ENCODE results near the gene ANK3.

The ANK3 gene

GRCh38 chr10:60139798-60140566 is 249.7 kb downstream of the ANK3 start:
- no peak overlapping the region for H3K9ac ChIP-seq (ENCODE audit: low read length)

DNA sequence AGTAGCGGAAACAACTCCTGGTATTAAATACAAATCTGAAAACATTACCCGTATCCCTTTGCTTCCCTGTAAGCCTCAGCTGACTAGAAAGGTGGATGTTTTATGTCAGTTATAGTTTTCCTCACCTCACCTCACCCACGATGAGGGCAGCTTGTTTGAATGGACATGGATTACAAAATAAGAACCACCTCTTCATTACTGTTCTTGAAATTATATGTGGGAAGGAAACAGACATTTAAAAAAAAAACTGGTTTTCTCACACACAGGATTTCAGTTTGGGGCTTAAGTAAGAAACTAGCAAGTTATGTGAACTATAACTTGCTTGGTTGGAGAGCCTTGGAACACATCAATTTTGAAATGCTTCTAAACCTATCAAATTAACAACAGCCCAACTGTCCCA is 250.4 kb downstream of the ANK3 start:
- Histone ChIP-seq H3K9ac (ENCODE audit: low read length) (no peak overlapping the region), H3K27me3 (ENCODE audit: control insufficient read depth in 1 of 2, insufficient read depth in 2 of 2, low read length in 2 of 2) (no peaks in the 10 kb centered on the region), H3K4me3 (ENCODE audit: low read depth in 1 of 2, low read length in 2 of 2) (no peak overlapping the region), H3K9me3 (ENCODE audit: low read length) (no peaks in the 10 kb centered on the region), H3K36me3 (ENCODE audit: insufficient read depth, low read length) (no peaks in the 10 kb centered on the region), H3K27ac (ENCODE audit: low read depth, low read length) (no peak overlapping the region), H3K4me1 (ENCODE audit: insufficient read depth, low read length) (peaks cover 27% of the 10 kb centered on the region)

More at GRCh38 chr10:60139798-60140566, 249.7 kb downstream of the ANK3 start:
- no peaks in the 10 kb centered on the region for H3K27me3 ChIP-seq (ENCODE audit: control insufficient read depth in 1 of 2, insufficient read depth in 2 of 2, low read length in 2 of 2)
- H3K27ac ChIP-seq (ENCODE audit: low read depth, low read length): peak overlapping the region; percentile 35
- H3K4me1 ChIP-seq (ENCODE audit: insufficient read depth, low read length): peaks cover 24% of the 10 kb centered on the region
- H3K4me3 ChIP-seq (ENCODE audit: low read depth in 1 of 2, low read length in 2 of 2): peak overlapping the region in 1 of 2 donors; percentile 37
- no peaks in the 10 kb centered on the region for H3K36me3 ChIP-seq (ENCODE audit: insufficient read depth, low read length)
- no peaks in the 10 kb centered on the region for H3K9me3 ChIP-seq (ENCODE audit: low read length)

- H3K27me3 ChIP-seq (ENCODE audit: control insufficient read depth in 1 of 2, insufficient read depth in 2 of 2, low read length in 2 of 2): no peaks in the 10 kb centered on the region
- no peak overlapping the region for H3K9ac ChIP-seq (ENCODE audit: low read length)
Measured at GRCh38 chr10:60138842-60139241, 250.8 kb downstream of the ANK3 start.

DNA sequence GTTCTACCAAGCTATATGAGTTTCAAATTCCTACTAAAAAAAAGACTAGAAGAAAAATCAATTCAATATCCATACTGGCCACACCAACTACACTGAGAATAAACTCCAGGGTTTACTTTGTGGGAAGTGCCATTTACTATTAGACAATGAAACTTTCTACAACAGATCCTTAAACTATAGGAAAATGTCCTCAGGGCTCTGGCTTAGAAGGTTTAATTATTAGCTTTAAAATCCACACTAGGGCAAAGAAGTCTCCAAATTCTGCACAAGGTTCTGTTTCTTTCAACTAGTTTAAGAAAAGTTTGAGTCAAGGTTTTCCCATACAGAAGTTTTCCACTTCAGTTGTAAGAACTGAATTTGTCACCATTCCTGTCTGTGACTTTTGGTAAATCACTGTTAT is 251.6 kb downstream of the ANK3 start:
- no peak overlapping the region for H3K4me3 ChIP-seq (ENCODE audit: low read depth in 1 of 2, low read length in 2 of 2)
- no peak overlapping the region for H3K9ac ChIP-seq (ENCODE audit: low read length)

More at GRCh38 chr10:60138842-60139241, 250.8 kb downstream of the ANK3 start:
- Histone ChIP-seq H3K27ac (ENCODE audit: low read depth, low read length) (no peak overlapping the region), H3K36me3 (ENCODE audit: insufficient read depth, low read length) (no peaks in the 10 kb centered on the region), H3K4me1 (ENCODE audit: insufficient read depth, low read length) (peaks cover 27% of the 10 kb centered on the region), H3K9me3 (ENCODE audit: low read length) (no peaks in the 10 kb centered on the region), H3K4me3 (ENCODE audit: low read depth in 1 of 2, low read length in 2 of 2) (no peak overlapping the region)

DNA sequence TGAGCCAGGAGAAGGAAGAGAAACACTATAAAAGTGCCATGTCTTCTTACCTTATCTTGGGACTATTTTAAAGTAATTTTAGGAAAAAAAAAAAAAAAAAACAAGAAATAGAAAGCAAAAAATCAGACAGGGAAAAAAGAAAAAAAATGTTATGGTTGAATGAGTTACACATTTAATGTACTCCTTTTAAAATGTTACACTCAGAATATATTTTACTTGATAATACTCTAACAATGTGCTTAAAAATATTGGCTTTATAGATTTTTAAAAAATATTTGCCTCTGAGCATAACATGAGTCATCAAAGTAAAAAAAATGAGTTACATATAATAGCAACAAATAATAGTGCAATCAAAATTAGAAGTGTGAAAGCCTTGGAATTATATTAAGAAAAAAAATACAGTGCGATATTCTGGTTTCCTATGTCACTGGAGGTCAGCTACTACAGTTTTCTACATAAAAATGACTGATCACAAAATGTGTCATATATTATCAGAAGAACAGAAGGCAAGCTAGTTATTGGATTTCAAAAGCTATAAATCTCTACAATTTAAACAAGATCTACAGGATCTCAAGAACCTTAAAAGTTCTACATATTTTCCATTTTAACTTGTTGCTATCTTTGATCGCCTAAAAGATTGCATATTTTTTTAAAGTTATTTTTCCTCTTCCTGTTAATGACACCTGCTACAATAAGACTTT is 252.2 kb downstream of the ANK3 start:
- Histone ChIP-seq H3K9me3 (ENCODE audit: low read length) (no peaks in the 10 kb centered on the region), H3K27me3 (ENCODE audit: control insufficient read depth in 1 of 2, insufficient read depth in 2 of 2, low read length in 2 of 2) (no peaks in the 10 kb centered on the region), H3K4me1 (ENCODE audit: insufficient read depth, low read length) (peaks cover 27% of the 10 kb centered on the region), H3K36me3 (ENCODE audit: insufficient read depth, low read length) (no peaks in the 10 kb centered on the region), H3K9ac (ENCODE audit: low read length) (no peak overlapping the region), H3K4me3 (ENCODE audit: low read depth in 1 of 2, low read length in 2 of 2) (no peak overlapping the region), H3K27ac (ENCODE audit: low read depth, low read length) (no peak overlapping the region)

More for the DNA sequence above, 251.6 kb downstream of the ANK3 start:
- Histone ChIP-seq H3K27ac (ENCODE audit: low read depth, low read length) (no peak overlapping the region), H3K27me3 (ENCODE audit: control insufficient read depth in 1 of 2, insufficient read depth in 2 of 2, low read length in 2 of 2) (no peaks in the 10 kb centered on the region), H3K4me1 (ENCODE audit: insufficient read depth, low read length) (peaks cover 27% of the 10 kb centered on the region), H3K9me3 (ENCODE audit: low read length) (no peaks in the 10 kb centered on the region), H3K36me3 (ENCODE audit: insufficient read depth, low read length) (no peaks in the 10 kb centered on the region)

- no peak overlapping the region for H3K4me3 ChIP-seq (ENCODE audit: low read depth in 1 of 2, low read length in 2 of 2)
- no peaks in the 10 kb centered on the region for H3K36me3 ChIP-seq (ENCODE audit: insufficient read depth, low read length)
- no peak overlapping the region for H3K9ac ChIP-seq (ENCODE audit: low read length)
- H3K27ac ChIP-seq (ENCODE audit: low read depth, low read length): no peak overlapping the region
- H3K9me3 ChIP-seq (ENCODE audit: low read length): no peaks in the 10 kb centered on the region
- no peaks in the 10 kb centered on the region for H3K27me3 ChIP-seq (ENCODE audit: control insufficient read depth in 1 of 2, insufficient read depth in 2 of 2, low read length in 2 of 2)
- H3K4me1 ChIP-seq (ENCODE audit: insufficient read depth, low read length): peaks cover 8% of the 10 kb centered on the region
Measured at GRCh38 chr10:60135020-60135419, 254.7 kb downstream of the ANK3 start.

DNA sequence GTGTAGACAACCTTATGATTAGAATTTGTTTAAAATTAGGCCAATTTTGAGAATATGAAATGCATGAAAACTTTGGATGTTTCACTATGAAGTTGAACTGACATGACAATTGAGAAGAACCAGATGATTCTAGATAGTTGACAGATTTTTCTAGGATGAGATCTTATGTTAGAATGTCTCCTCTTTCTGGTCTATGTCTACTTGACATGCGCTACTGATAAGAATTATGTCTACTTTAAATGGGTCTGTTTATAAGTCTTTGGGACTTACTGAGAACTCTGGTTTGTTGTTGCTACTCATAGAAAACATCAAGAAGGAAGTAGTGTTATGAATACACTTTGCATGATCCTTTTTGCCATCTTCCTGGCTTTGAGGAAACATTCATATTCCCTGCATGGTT is 255.1 kb downstream of the ANK3 start:
- H3K27ac ChIP-seq (ENCODE audit: low read depth, low read length): no peak overlapping the region

DNA sequence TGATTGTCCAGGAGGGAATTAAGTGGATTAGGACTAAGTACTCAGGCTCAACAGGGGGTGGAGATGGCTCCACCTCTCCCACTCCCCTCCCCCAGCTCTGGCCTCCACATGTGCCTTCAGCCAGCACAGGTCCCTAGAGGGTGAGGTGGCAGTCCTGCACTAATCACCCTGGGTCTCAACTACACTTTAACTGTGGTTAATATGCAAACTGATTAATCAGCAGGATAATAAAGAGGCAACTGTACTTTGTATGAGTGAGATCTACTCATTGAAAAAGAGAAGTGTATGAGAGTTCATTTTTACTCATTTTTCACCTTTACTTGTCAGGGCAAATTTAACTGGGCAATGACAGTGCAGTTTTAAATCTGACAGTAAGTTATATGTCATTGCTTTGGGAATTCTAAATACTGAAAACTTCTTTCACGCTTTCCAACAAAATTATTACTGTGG is 259.5 kb downstream of the ANK3 start:
- Histone ChIP-seq H3K27me3 (ENCODE audit: control insufficient read depth in 1 of 2, insufficient read depth in 2 of 2, low read length in 2 of 2) (no peaks in the 10 kb centered on the region), H3K4me1 (ENCODE audit: insufficient read depth, low read length) (peaks cover 3% of the 10 kb centered on the region)

More for the DNA sequence above, 255.1 kb downstream of the ANK3 start:
- Histone ChIP-seq H3K9ac (ENCODE audit: low read length) (no peak overlapping the region), H3K4me1 (ENCODE audit: insufficient read depth, low read length) (peaks cover 3% of the 10 kb centered on the region), H3K27me3 (ENCODE audit: control insufficient read depth in 1 of 2, insufficient read depth in 2 of 2, low read length in 2 of 2) (no peaks in the 10 kb centered on the region), H3K36me3 (ENCODE audit: insufficient read depth, low read length) (no peaks in the 10 kb centered on the region), H3K9me3 (ENCODE audit: low read length) (no peaks in the 10 kb centered on the region), H3K4me3 (ENCODE audit: low read depth in 1 of 2, low read length in 2 of 2) (no peak overlapping the region)

GRCh38 chr10:60125895-60126294 is 263.8 kb downstream of the ANK3 start:
- Histone ChIP-seq H3K4me3 (ENCODE audit: low read depth in 1 of 2, low read length in 2 of 2) (no peak overlapping the region), H3K4me1 (ENCODE audit: insufficient read depth, low read length) (no peaks in the 10 kb centered on the region), H3K36me3 (ENCODE audit: insufficient read depth, low read length) (no peaks in the 10 kb centered on the region), H3K27ac (ENCODE audit: low read depth, low read length) (no peak overlapping the region), H3K27me3 (ENCODE audit: control insufficient read depth in 1 of 2, insufficient read depth in 2 of 2, low read length in 2 of 2) (no peaks in the 10 kb centered on the region), H3K9ac (ENCODE audit: low read length) (no peak overlapping the region), H3K9me3 (ENCODE audit: low read length) (no peaks in the 10 kb centered on the region)

More for the DNA sequence above, 259.5 kb downstream of the ANK3 start:
- Histone ChIP-seq H3K27ac (ENCODE audit: low read depth, low read length) (no peak overlapping the region), H3K4me3 (ENCODE audit: low read depth in 1 of 2, low read length in 2 of 2) (no peak overlapping the region), H3K9ac (ENCODE audit: low read length) (no peak overlapping the region), H3K36me3 (ENCODE audit: insufficient read depth, low read length) (no peaks in the 10 kb centered on the region), H3K9me3 (ENCODE audit: low read length) (no peaks in the 10 kb centered on the region)

- no peaks in the 10 kb centered on the region for H3K9me3 ChIP-seq (ENCODE audit: low read length)
- H3K27me3 ChIP-seq (ENCODE audit: control insufficient read depth in 1 of 2, insufficient read depth in 2 of 2, low read length in 2 of 2): no peaks in the 10 kb centered on the region
- H3K4me1 ChIP-seq (ENCODE audit: insufficient read depth, low read length): no peaks in the 10 kb centered on the region
- no peak overlapping the region for H3K27ac ChIP-seq (ENCODE audit: low read depth, low read length)
- H3K9ac ChIP-seq (ENCODE audit: low read length): no peak overlapping the region
- H3K4me3 ChIP-seq (ENCODE audit: low read depth in 1 of 2, low read length in 2 of 2): no peak overlapping the region
- H3K36me3 ChIP-seq (ENCODE audit: insufficient read depth, low read length): no peaks in the 10 kb centered on the region
Measured at GRCh38 chr10:60124536-60124935, 265.1 kb downstream of the ANK3 start.

DNA sequence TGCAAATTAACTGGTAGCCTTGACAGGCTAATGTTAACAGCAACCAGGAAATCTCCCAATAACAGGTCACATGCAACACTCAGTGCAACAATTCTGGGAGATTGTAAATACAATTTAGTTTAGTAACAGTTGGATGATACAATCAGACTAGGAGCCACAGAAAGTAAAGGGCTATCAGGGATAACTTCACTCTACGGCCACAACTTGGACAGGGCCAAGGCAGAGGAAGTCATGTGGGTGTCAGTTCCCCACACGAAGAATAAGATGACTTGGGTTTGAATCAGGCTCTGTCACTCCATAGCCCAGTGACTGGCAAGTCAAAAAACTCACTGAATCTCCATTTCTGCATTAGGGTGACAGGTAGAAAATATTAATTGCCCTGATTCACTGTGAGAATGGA is 266.0 kb downstream of the ANK3 start:
- no peaks in the 10 kb centered on the region for H3K27me3 ChIP-seq (ENCODE audit: control insufficient read depth in 1 of 2, insufficient read depth in 2 of 2, low read length in 2 of 2)
- H3K9ac ChIP-seq (ENCODE audit: low read length): no peak overlapping the region
- H3K9me3 ChIP-seq (ENCODE audit: low read length): no peaks in the 10 kb centered on the region
- H3K36me3 ChIP-seq (ENCODE audit: insufficient read depth, low read length): no peaks in the 10 kb centered on the region
- H3K27ac ChIP-seq (ENCODE audit: low read depth, low read length): no peak overlapping the region
- no peaks in the 10 kb centered on the region for H3K4me1 ChIP-seq (ENCODE audit: insufficient read depth, low read length)
- H3K4me3 ChIP-seq (ENCODE audit: low read depth in 1 of 2, low read length in 2 of 2): no peak overlapping the region

All from muscle layer of colon (tissue), 2 donors.